ENCODE measurements around the gene BET1L. TPM values are rescaled to one million over a fixed set of nuclear protein-coding genes. Genes with fewer than 3 reads are reported as not detected.

Gene BET1L, protein sequence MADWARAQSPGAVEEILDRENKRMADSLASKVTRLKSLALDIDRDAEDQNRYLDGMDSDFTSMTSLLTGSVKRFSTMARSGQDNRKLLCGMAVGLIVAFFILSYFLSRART
- total RNA-seq: 11.9 TPM

DNA sequence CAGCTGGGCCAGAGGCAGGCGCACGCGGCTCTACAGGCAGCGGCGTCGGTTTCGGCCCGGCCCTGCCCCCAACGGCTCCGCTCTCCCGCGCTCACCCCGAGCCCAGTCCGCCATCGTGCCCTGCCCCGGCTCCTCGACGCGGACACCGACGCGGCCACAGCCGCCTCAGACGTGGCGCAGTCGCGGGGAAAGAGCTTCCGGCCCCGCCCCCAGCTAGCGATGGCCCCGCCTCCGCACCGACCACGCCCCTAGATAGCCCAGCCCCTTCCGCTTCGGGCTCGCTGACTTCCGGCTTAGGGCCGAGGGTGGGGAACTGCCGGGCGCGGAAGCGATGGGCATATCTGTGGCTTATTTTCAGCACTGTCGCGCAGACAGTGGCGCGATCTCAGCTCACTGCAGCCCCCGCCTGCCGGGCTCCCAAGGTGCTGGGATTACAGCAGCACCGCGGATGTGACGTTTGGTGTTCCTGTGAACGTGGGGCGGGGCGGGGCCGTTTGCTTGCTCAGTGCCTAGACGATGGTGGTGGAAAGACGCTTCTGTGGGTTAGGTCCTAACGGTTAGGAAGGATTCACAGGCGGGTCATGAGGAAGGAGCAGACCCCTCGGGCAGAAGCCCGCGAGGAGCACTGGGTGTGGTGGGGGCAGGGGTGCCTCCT is at the start of gene BET1L, which contains the start of gene RIC8A:
Gene BET1L, minus strand, starts transcription at position 192 of the 655 bp plus-strand sequence. Its CDS starts 78 bp downstream, at position 114.
Gene RIC8A, plus strand, starts transcription at position 501 of the 655 bp plus-strand sequence. CDS start 1,147 bp downstream, outside the sequence.

DNA sequence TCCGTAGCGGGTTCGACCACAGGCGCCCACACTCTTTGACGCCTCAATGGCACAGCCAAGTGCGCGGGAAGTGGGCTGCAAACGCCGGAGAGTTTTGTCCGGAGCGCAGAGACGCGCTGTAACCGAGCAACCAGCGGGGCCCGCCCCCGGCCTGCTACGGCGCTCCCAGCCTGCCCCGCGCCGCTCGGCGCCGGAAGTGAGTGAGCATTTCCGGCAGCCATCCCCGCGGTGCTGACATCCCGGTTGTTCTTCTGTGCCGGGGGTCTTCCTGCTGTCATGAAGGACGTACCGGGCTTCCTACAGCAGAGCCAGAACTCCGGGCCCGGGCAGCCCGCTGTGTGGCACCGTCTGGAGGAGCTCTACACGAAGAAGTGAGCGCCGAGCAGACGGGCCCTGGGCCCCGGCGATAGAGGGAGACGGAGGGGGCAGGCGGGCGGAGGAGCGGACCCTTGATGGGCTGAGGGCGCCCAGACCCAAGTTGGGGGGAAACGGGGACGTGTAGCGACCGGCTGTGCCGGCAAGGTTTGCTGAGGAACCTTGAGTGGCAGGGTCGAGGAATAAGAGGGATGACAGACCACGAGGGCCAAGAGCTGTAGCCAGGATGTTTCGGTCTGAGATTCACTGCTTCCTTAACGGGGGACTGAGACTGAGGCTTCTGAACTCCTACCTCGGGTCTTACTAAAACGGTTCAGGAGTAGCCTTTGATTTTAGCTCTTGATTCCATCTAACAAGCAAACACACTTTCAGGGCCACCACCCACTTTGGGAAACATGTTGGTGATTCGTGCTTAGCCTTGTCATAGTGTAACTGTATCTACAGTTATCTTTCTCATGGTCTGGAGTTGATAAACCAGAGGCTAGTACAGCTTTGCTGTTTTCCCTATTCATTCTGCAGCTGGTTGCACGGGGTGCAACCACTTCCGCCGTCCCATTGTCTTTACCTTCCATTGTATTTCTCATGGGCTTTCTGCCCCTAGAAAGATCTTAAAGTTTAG is 29.9 kb upstream of the BET1L start, which contains the start of gene PSMD13:
Gene PSMD13, plus strand, starts transcription at position 203 of the 994 bp plus-strand sequence. Its CDS starts 74 bp downstream, at position 277.

DNA sequence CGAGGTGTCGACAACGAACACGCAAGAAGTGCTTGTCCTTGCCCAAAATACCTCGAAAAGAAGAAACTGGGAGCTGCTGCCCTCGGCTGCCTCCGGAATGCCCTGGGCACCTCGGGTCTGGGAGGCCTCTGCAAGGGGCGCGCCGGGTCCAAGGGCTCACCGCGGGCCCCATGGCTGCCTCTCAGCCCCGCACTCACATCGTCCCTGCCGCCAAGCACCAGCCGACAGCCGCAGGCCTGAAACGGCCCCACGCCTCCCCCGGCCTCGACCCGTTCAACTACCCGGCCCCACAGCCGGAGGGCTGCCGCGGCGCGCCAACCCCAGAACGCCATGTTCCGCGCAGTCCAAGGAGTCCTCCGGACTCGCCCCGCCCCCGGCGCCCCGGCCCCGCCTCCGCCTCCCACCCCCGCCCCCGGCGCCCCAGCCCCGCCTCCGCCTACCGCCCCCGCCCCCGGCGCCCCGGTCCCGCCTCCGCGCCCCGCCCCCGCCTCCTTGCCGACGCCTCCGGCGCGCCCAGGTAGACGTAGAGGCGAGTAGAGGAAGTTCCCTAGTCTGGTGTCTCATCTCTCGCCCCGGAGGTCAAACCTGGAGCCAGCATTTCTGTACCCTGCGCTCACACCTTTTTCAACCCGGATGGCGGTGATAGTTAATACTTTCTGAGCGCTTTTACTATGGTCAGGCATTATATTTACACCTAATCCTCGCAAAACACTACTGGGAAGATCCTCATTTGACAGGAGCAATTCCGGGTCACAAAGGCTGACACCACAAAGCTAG is 29.0 kb upstream of the BET1L start, which contains the start of gene SIRT3:
Gene SIRT3, minus strand, starts transcription at position 346 of the 777 bp plus-strand sequence. Its CDS starts 14 bp downstream, at position 332.

DNA sequence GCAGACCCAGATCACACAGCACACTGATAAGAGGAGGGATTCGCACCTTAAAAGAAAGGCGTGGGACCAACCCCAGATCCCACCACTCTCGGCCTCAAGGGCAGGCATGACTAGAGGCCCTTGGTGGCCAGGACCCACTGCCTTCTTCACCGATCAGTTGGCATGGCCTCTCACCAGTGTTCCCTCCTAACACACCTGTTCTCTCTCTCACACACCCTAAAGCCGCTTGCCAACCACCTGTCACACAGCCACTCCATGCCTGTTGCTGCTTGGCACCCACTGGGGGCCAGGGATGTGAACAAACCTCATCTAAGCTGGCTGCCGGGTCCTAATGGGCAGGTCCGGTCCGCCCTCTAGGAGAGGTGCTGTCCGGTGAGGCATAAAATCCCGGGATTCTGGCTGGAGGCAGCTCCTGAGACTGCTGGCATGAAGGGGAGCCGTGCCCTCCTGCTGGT is 14.5 kb downstream of the BET1L start, which contains the start of gene SCGB1C1:
Gene SCGB1C1, plus strand, starts transcription at position 405 of the 455 bp plus-strand sequence. Its CDS starts 22 bp downstream, at position 427.

Small RNAs within 50 kb of the gene (small RNA-seq; reads per million reads assigned to genes)
- gene RNU6-447P (ENCODE audit: low replicate concordance): not detected

Other genes with a start within 250 kb of the BET1L start
- gene SCGB1C1, start 14.3 kb downstream of the BET1L start, total RNA-seq: not detected
- 84.5 TPM for gene RIC8A, start 309 bp upstream of the BET1L start, total RNA-seq
- 23.8 TPM for gene SIRT3, start 28.9 kb upstream of the BET1L start, total RNA-seq
- gene PSMD13, start 29.6 kb upstream of the BET1L start, total RNA-seq: 68.9 TPM
- not detected for gene NLRP6, start 71.0 kb upstream of the BET1L start, total RNA-seq
- gene PGGHG, start 81.7 kb upstream of the BET1L start, total RNA-seq: 2.2 TPM
- gene IFITM5, start 92.1 kb upstream of the BET1L start, total RNA-seq: not detected
- 3.1 TPM for gene IFITM2, start 100.4 kb upstream of the BET1L start, total RNA-seq
- gene IFITM1, start 106.6 kb upstream of the BET1L start, total RNA-seq: 1.3 TPM
- 4.1 TPM for gene IFITM3, start 113.5 kb upstream of the BET1L start, total RNA-seq
- gene B4GALNT4, start 162.1 kb upstream of the BET1L start, total RNA-seq: 163 TPM
- gene PKP3, start 186.8 kb upstream of the BET1L start, total RNA-seq: not detected
- 6.6 TPM for gene SIGIRR, start 207.6 kb upstream of the BET1L start, total RNA-seq
- gene ANO9, start 234.6 kb upstream of the BET1L start, total RNA-seq: not detected
- gene PTDSS2, start 242.9 kb upstream of the BET1L start, total RNA-seq: 46.3 TPM